H1 (cell line): ENCODE data around the gene PLXNB3. TPM values are rescaled to one million over a fixed set of nuclear protein-coding genes. Genes with fewer than 3 reads are reported as not detected.

ENCODE experiments used
- CTCF ChIA-PET: fragments of 300-600 bp; sonication (Branson Sonifier 250); formaldehyde crosslinking; loops from one replicate; lab custom pipeline; 2021; ENCODE audit not compliant: partially characterized antibody; lab: Charles Lee
- POLR2A ChIA-PET: fragments of 300-600 bp; sonication (Branson Sonifier 250); formaldehyde crosslinking; loops from one replicate; lab custom pipeline; 2021; ENCODE audit warnings: inconsistent platforms; ENCODE audit not compliant: partially characterized antibody; lab: Charles Lee
- DNase-seq, 2 experiments: peaks; one replicate each; pipeline versions ENCODE4 v3.0.0 to v3.0.0-alpha.2; 2010 to 2022; ENCODE audit warnings: low spot score in 2 of 2, low read depth in 1 of 2, mixed read lengths in 1 of 2
- FAIRE-seq: peaks from 2 replicates; lab custom pipeline; 2011; peaks lifted over from hg19 to GRCh38; lab: Jason Lieb, UNC
- H2AFZ ChIP-seq: 2 replicates; pipeline ENCODE4 v1.8.1; 2012; ENCODE audit warnings: low read length, inconsistent platforms
- H2AK5ac ChIP-seq: 2 replicates; pipeline ENCODE4 v1.6.1; 2013; ENCODE audit warnings: low read depth, low read length
- H2BK120ac ChIP-seq: replicated peaks from 2 replicates; pipeline ENCODE3; 2013; ENCODE audit warnings: low read depth, low read length, inconsistent platforms
- H2BK12ac ChIP-seq: 2 replicates; pipeline ENCODE4 v1.6.1; 2013; ENCODE audit warnings: low read depth, low read length
- H2BK15ac ChIP-seq: 2 replicates; pipeline ENCODE4 v1.6.1; 2013; ENCODE audit warnings: low read length
- H2BK20ac ChIP-seq: 2 replicates; pipeline ENCODE4 v1.6.1; 2013; ENCODE audit warnings: low read length
- H2BK5ac ChIP-seq: 2 replicates; pipeline ENCODE4 v1.6.1; 2013; ENCODE audit warnings: low read depth, low read length
- H3K14ac ChIP-seq: 2 replicates; pipeline ENCODE4 v1.6.1; 2013; ENCODE audit warnings: inconsistent platforms; ENCODE audit not compliant: insufficient read length
- H3K18ac ChIP-seq: 2 replicates; pipeline ENCODE4 v1.6.1; 2013; ENCODE audit warnings: low read length; ENCODE audit errors: extremely low read depth
- H3K23ac ChIP-seq: 2 replicates; pipeline ENCODE4 v1.6.1; 2013; ENCODE audit warnings: inconsistent platforms; ENCODE audit not compliant: insufficient read length
- H3K23me2 ChIP-seq: 2 replicates; pipeline ENCODE4 v1.6.1; 2013; ENCODE audit warnings: low read depth, low read length
- H3K27ac ChIP-seq: 2 replicates; pipeline ENCODE4 v1.6.1; 2011; ENCODE audit warnings: low read depth, low read length, inconsistent platforms
- H3K27me3 ChIP-seq, 4 experiments: replicated peaks in 1 of 4; 1 replicate in 1 of 4; 2 replicates in 3 of 4; pipeline versions ENCODE4 v1.6.1 to v1.8.1; 2011 to 2013; ENCODE audit warnings: low read length in 3 of 4, mild to moderate bottlenecking in 3 of 4, inconsistent platforms in 2 of 4, mixed read lengths in 2 of 4, moderate library complexity in 1 of 4; ENCODE audit not compliant: control insufficient read depth in 3 of 4, insufficient read depth in 3 of 4; ENCODE audit errors: extremely low read depth in 1 of 4
- H3K36me3 ChIP-seq, 4 experiments: 2 replicates each; pipeline versions ENCODE4 v1.6.1 to v1.8.1; 2011 to 2013; ENCODE audit warnings: mild to moderate bottlenecking in 4 of 4, low read length in 3 of 4, moderate library complexity in 2 of 4, control low read depth in 1 of 4, inconsistent platforms in 1 of 4; ENCODE audit not compliant: insufficient read depth in 4 of 4, control insufficient read depth in 2 of 4
- H3K4ac ChIP-seq: replicated peaks from 2 replicates; pipeline ENCODE3; 2013; ENCODE audit warnings: low read length, low read depth, mixed read lengths, inconsistent platforms; ENCODE audit not compliant: insufficient read length
- H3K4me1 ChIP-seq, 4 experiments: replicated peaks in 1 of 4; 1 replicate in 1 of 4; 2 replicates in 3 of 4; pipeline versions ENCODE4 v1.6.1 to v1.8.1; 2011 to 2013; ENCODE audit warnings: low read length in 3 of 4, inconsistent platforms in 2 of 4, mixed read lengths in 1 of 4; ENCODE audit not compliant: insufficient read depth in 4 of 4, control insufficient read depth in 3 of 4
- H3K4me2 ChIP-seq, 2 experiments: 2 replicates each; pipeline versions ENCODE4 v1.6.1 to v1.8.1; 2011 to 2013; ENCODE audit warnings: low read depth in 2 of 2, low read length in 2 of 2, control low read depth in 1 of 2, inconsistent platforms in 1 of 2, mild to moderate bottlenecking in 1 of 2; ENCODE audit not compliant: insufficient read depth in 1 of 2
- H3K4me3 ChIP-seq, 4 experiments: fragments of 200-600, 300-600 bp in 1 of 4; sonication (generic), shearing (Covaris generic), sonication (Bioruptor Twin) in 1 of 4; 2 replicates each; pipeline versions ENCODE4 v1.5.1 to v1.8.1; 2011 to 2016; ENCODE audit warnings: low read length in 4 of 4, low read depth in 3 of 4, control low read depth in 2 of 4, inconsistent platforms in 2 of 4, mild to moderate bottlenecking in 2 of 4, mixed read lengths in 1 of 4, moderate library complexity in 1 of 4; ENCODE audit not compliant: insufficient read depth in 2 of 4; ENCODE audit errors: extremely low read depth in 1 of 4
- H3K56ac ChIP-seq: replicated peaks from 2 replicates; pipeline ENCODE3; 2013; ENCODE audit warnings: low read depth, mild to moderate bottlenecking, mixed read lengths, low read length, inconsistent platforms; ENCODE audit not compliant: insufficient read length
- H3K79me1 ChIP-seq: 2 replicates; pipeline ENCODE4 v1.6.1; 2013; ENCODE audit warnings: low read depth, low read length, control low read depth
- H3K79me2 ChIP-seq, 2 experiments: 2 replicates each; pipeline versions ENCODE4 v1.6.1 to v1.8.1; 2012 to 2013; ENCODE audit warnings: low read length in 2 of 2, mild to moderate bottlenecking in 2 of 2, inconsistent platforms in 1 of 2; ENCODE audit not compliant: insufficient read depth in 2 of 2, control insufficient read depth in 1 of 2
- H3K9ac ChIP-seq, 4 experiments: replicated peaks in 1 of 4; 1 replicate in 1 of 4; 2 replicates in 3 of 4; pipeline versions ENCODE4 v1.6.1 to v1.8.1; 2011 to 2013; ENCODE audit warnings: low read depth in 3 of 4, low read length in 3 of 4, control low read depth in 2 of 4, mild to moderate bottlenecking in 2 of 4, moderate library complexity in 2 of 4, inconsistent platforms in 1 of 4; ENCODE audit errors: extremely low read depth in 1 of 4
- H3K9me3 ChIP-seq, 2 experiments: 2 replicates each; pipeline versions ENCODE4 v1.6.1 to v1.8.1; 2012 to 2013; ENCODE audit warnings: mild to moderate bottlenecking in 2 of 2, moderate library complexity in 2 of 2, control low read depth in 1 of 2, inconsistent platforms in 1 of 2, low read depth in 1 of 2, low read length in 1 of 2, mixed read lengths in 1 of 2; ENCODE audit not compliant: insufficient read depth in 2 of 2
- H4K20me1 ChIP-seq, 2 experiments: replicated peaks in 1 of 2; 2 replicates each; pipeline versions ENCODE3 to v1.8.1; 2011 to 2013; ENCODE audit warnings: inconsistent platforms in 2 of 2, low read length in 2 of 2, mild to moderate bottlenecking in 1 of 2; ENCODE audit not compliant: insufficient read depth in 2 of 2, control insufficient read depth in 1 of 2
- H4K5ac ChIP-seq: 2 replicates; pipeline ENCODE4 v1.6.1; 2013; ENCODE audit warnings: low read length, low read depth, mixed read lengths, inconsistent platforms; ENCODE audit not compliant: insufficient read length
- H4K8ac ChIP-seq: 2 replicates; pipeline ENCODE4 v1.8.0; 2013; ENCODE audit warnings: mild to moderate bottlenecking, moderate library complexity, low read length, inconsistent platforms; ENCODE audit not compliant: insufficient read depth; ENCODE audit errors: extremely low read depth
- H4K91ac ChIP-seq: replicated peaks from 2 replicates; pipeline ENCODE3; 2013; ENCODE audit warnings: low read length, mixed read lengths, inconsistent platforms; ENCODE audit not compliant: insufficient read length
- JUN ChIP-seq: IDR thresholded peaks from 2 replicates; pipeline ENCODE4 v1.6.1; 2011; ENCODE audit warnings: low read depth, mild to moderate bottlenecking, improper control_type of control experiment, low read length
- KDM4A ChIP-seq: IDR thresholded peaks from one replicate; pipeline ENCODE4 v1.7.1; 2012; ENCODE audit warnings: low read depth, mild to moderate bottlenecking, moderate library complexity, low read length, inconsistent platforms; ENCODE audit not compliant: severe bottlenecking
- NANOG ChIP-seq: IDR thresholded peaks from 2 replicates; pipeline ENCODE4 v1.6.1; 2011; ENCODE audit warnings: low read length, low read depth, mild to moderate bottlenecking, inconsistent platforms; ENCODE audit not compliant: insufficient read depth, poor library complexity, severe bottlenecking
- RAD21 ChIP-seq, 2 experiments: IDR thresholded peaks in 1 of 2; conservative IDR thresholded peaks in 1 of 2; 2 replicates each; pipeline ENCODE4 v1.6.1; 2011; ENCODE audit warnings: low read depth in 2 of 2, low read length in 2 of 2, improper control_type of control experiment in 1 of 2, inconsistent platforms in 1 of 2, mild to moderate bottlenecking in 1 of 2, moderate library complexity in 1 of 2
- RFX5 ChIP-seq: IDR thresholded peaks from 2 replicates; pipeline ENCODE4 v1.6.1; 2011; ENCODE audit warnings: low read depth, low read length, improper control_type of control experiment, borderline replicate concordance
- TAF7 ChIP-seq: optimal IDR thresholded peaks from 2 replicates; pipeline ENCODE3; 2011; ENCODE audit warnings: low read depth, mild to moderate bottlenecking, inconsistent platforms, low read length, moderate library complexity, borderline replicate concordance
- WGBS, 2 experiments: shearing (Covaris generic) in 1 of 2; methylation state at CpG; one replicate each; pipeline versions ENCODE4 v1.1.6 to v1.1.7; 2013 to 2015; ENCODE audit warnings: low lambda C conversion rate in 2 of 2, mixed read lengths in 2 of 2, inconsistent platforms in 1 of 2, low coverage in 1 of 2, missing lambda C conversion rate in 1 of 2; ENCODE audit not compliant: insufficient replicate concordance in 2 of 2, insufficient coverage in 1 of 2, insufficient read length in 1 of 2; ENCODE audit errors: extremely low coverage in 1 of 2, missing lambda C conversion rate in 1 of 2; 5-methylcytosine and 5-hydroxymethylcytosine counted together
- polyA plus RNA-seq, 7 experiments: library from polyadenylated mRNA; depleted of rRNA in 3 of 7; stranded (reverse) in 5 of 7; unstranded in 2 of 7; fragments of >200 nt in 5 of 7; fragments of 200-250 nt in 2 of 7; gene quantifications; 1 replicate in 5 of 7; 2 replicates in 1 of 7; 4 replicates in 1 of 7; pipeline versions ENCODE4 v1.2.1 to v1.2.3, GENCODE V29; 2011 to 2013; ENCODE audit warnings: missing spikeins in 2 of 7, mixed read lengths in 2 of 7
- total RNA-seq: library from RNA; stranded (reverse); fragmentation: NEBNext Ultra II Directional; extraction: Animal tissue kit (Norgen Biotek cat#: 25700); gene quantifications from 2 replicates; pipeline ENCODE4 v1.2.1, GENCODE V29; 2021
- TF ChIP-seq, protein P1 (sequence below): IDR thresholded peaks from 2 replicates; pipeline ENCODE4 v1.6.1; 2012; ENCODE audit warnings: low read length, inconsistent platforms

PLXNB3 gene
- total and polyA plus RNA-seq, 2 of the 8 experiments (the other 6 are each of a cell fraction or from before 2014, with no cell fraction given): 1.2 to 2.7 TPM

DNA sequence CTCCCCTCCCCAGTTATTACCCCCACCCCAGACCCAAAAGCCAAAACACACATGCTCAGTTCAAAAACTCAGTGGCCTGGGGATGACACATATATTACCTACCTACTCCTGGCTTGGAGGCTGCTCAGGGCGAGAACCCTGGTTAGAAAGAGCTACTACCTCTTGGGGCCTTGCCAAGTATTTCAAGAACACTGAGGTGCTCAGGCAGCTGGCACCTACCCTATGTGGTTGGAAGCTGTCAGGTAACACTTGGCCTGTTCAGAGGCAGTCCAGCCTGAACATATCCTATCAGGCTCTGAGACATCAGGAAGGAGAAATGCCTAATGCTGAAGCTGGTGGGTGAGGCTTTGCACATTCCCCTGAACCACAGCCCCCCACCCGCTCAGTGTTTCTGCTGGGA, 44.8 kb upstream of the PLXNB3 start:
- H3K4me1 ChIP-seq: peaks cover 0 to 9% (median 4%) of the 10 kb centered on the region in 4 experiments; a peak in 5 of 7 replicates
- no peak overlapping the region for H4K5ac ChIP-seq
- no peak overlapping the region for H2BK120ac ChIP-seq
- H3K4ac ChIP-seq: no peak overlapping the region
- H3K9me3 ChIP-seq: no peaks in the 10 kb centered on the region
- H2BK15ac ChIP-seq: no peak overlapping the region
- ChIA-PET POLR2A (interaction anchor here (0.7 to 1.5 kb wide), 4 partner anchors 15 to 50 kb away, joined by 3 to 5 read pairs (median 3); no protein-coding TSS in a partner anchor), CTCF (interaction anchor here (1.0 to 2.5 kb wide), 2 partner anchors 9 to 11 kb away, joined by 3 to 9 read pairs; no protein-coding TSS in a partner anchor)
- no peak overlapping the region for H2AFZ ChIP-seq
- no peak overlapping the region for H2AK5ac ChIP-seq
- H3K23me2 ChIP-seq: peaks cover 5% of the 10 kb centered on the region; the same call in 1 of the 2 replicates
- no peak overlapping the region for H3K4me3 ChIP-seq
- no peak overlapping the region for H3K9ac ChIP-seq
- no peaks in the 10 kb centered on the region for H3K27me3 ChIP-seq
- peaks cover 3% of the 10 kb centered on the region; the same call in 1 of the 2 replicates for H3K79me1 ChIP-seq
- H4K8ac ChIP-seq: no peak overlapping the region
- H3K4me2 ChIP-seq: no peak overlapping the region
- no peak overlapping the region for H3K18ac ChIP-seq
- no peak overlapping the region for H3K56ac ChIP-seq
- no peak overlapping the region for H3K27ac ChIP-seq
- peaks cover 0 to 20% of the 10 kb centered on the region in 2 experiments; a peak in 2 of 4 replicates for H3K79me2 ChIP-seq
- H4K20me1 ChIP-seq: peaks cover 4 to 14% of the 10 kb centered on the region in 2 experiments
- no peak overlapping the region for H2BK20ac ChIP-seq
- H3K14ac ChIP-seq: no peak overlapping the region
- TF ChIP-seq JUN (no peak), TAF7 (no peak), KDM4A (no peak), RAD21 (IDR thresholded peaks at IDR 0.05 in 1 of 2, conservative IDR thresholded peaks at IDR 0.05 in 1 of 2; ENCODE audit: low read depth in 2 of 2, low read length in 2 of 2) (no peak), NANOG (no peak), RFX5 (no peak)
- TF ChIP-seq, protein P1, sequence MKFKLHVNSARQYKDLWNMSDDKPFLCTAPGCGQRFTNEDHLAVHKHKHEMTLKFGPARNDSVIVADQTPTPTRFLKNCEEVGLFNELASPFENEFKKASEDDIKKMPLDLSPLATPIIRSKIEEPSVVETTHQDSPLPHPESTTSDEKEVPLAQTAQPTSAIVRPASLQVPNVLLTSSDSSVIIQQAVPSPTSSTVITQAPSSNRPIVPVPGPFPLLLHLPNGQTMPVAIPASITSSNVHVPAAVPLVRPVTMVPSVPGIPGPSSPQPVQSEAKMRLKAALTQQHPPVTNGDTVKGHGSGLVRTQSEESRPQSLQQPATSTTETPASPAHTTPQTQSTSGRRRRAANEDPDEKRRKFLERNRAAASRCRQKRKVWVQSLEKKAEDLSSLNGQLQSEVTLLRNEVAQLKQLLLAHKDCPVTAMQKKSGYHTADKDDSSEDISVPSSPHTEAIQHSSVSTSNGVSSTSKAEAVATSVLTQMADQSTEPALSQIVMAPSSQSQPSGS: no peak
- DNase-seq (no peak), FAIRE-seq (no peak)
- no peak overlapping the region for H2BK12ac ChIP-seq
- WGBS, 2 experiments: 73% methylated on average over 2 of the region's 2 CpGs; no CpG with 5 or more reads in 1 of the 2 experiments
- H3K36me3 ChIP-seq: peaks cover 6 to 46% (median 32%) of the 10 kb centered on the region in 4 experiments
- no peak overlapping the region for H3K23ac ChIP-seq
- H4K91ac ChIP-seq: no peak overlapping the region
- H2BK5ac ChIP-seq: no peak overlapping the region
